Astrocyte of the spinal cord (primary cell): ENCODE data around the gene IMMT.

ENCODE experiments used
- DNase-seq: peaks from one replicate; pipeline ENCODE4 v3.0.0; 2011; ENCODE audit warnings: low read depth, low spot score
- H3K4me3 ChIP-seq: 2 replicates; pipeline ENCODE4 v1.5.1; 2011; ENCODE audit warnings: low read depth, mild to moderate bottlenecking, low read length, moderate library complexity
- in situ Hi-C: cut with HindIII; loops from 2 replicates; pipeline ENCODE4 v1.10.0; 2017; ENCODE audit warnings: low sequenced_read_pairs
- TF ChIP-seq, protein P1 (sequence below): IDR thresholded peaks from 2 replicates; pipeline ENCODE4 v1.5.1; 2012; ENCODE audit warnings: low read depth, mild to moderate bottlenecking, low read length, inconsistent platforms

IMMT gene

DNA sequence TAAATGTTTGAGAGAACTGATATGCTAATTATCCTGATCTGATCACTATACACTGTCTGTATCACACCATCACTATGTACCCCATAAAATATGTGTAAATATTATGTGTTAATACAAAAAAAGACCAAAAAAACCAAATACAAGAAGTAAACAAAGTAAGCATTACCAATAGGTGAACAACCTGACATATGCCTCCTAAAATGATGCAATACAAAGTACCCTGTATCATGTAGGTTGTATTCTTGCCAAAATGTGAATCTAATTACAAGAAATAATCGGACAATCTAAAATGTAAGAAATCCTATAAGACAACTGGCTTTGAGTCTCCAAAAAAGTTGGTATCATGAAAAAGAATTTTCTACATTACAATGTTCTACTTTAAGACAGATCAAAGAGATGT is 97.3 kb downstream of the IMMT start:
- TF ChIP-seq, protein P1, sequence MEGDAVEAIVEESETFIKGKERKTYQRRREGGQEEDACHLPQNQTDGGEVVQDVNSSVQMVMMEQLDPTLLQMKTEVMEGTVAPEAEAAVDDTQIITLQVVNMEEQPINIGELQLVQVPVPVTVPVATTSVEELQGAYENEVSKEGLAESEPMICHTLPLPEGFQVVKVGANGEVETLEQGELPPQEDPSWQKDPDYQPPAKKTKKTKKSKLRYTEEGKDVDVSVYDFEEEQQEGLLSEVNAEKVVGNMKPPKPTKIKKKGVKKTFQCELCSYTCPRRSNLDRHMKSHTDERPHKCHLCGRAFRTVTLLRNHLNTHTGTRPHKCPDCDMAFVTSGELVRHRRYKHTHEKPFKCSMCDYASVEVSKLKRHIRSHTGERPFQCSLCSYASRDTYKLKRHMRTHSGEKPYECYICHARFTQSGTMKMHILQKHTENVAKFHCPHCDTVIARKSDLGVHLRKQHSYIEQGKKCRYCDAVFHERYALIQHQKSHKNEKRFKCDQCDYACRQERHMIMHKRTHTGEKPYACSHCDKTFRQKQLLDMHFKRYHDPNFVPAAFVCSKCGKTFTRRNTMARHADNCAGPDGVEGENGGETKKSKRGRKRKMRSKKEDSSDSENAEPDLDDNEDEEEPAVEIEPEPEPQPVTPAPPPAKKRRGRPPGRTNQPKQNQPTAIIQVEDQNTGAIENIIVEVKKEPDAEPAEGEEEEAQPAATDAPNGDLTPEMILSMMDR: no peak
- no peak overlapping the region for H3K4me3 ChIP-seq
- no peak for DNase-seq

DNA sequence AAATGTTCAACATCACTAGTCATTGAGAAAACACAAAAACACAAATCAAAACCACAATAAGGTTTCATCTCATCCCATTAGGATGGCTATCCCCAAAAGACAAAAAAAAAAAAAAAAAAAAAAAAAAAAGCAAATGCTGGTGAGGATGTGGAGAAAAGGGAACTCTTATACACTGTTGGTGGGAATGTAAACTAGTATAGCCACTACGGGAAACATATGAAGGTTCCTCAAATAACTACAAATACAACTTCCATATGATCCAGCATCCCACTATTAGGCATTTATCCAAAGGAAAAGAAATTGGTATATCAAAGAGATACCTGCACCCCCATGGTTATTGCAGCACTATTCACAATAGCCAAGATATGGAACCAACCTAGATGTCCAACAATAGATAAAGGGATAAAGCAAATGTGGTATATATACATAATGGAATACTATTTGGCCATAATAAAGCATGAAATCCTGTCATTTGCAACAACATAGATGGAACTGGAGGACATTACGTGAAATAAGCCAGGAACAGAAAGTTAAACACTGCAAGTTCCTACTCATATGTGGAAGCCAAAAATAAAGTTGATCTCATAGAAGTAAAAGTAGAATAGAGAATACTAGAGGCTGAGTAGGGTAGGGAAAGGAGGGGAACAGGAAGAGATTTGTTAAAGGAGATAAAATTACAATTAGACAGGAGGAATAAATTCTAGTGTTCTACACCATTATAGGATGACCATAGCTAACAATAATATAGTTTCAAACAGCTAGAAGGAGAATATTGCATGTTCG is 98.0 kb downstream of the IMMT start:
- TF ChIP-seq, protein P1: no peak
- H3K4me3 ChIP-seq: no peak overlapping the region
- in situ Hi-C loops: no loop called here
- no peak for DNase-seq

More for the DNA sequence above, 97.3 kb downstream of the IMMT start:
- in situ Hi-C loops: no loop called here

DNA sequence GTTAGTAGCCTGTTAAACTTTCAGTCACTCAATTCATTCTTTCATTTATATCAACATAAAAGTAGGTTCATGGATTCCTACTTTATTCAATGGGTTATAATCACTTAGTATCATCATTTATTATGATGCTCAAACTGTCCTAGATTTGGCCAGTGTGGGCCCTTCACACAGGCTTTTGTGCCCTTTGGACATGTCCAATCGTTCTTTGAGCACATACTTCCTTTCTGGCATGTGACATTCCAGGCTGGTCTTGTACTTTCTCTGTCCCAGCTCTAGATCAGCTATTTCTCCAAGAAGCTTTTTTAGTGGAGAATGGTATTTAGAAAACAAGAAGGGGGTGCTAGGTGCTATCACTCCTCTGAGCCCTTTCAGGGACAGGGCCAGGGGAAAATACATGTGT is 101.0 kb downstream of the IMMT start:
- TF ChIP-seq, protein P1: no peak
- H3K4me3 ChIP-seq: no peak overlapping the region
- no peak for DNase-seq
- in situ Hi-C loops: no loop called here
